Liver (tissue), 9 donors: Measurements from ENCODE around the gene OSBPL9. TPM values are rescaled to one million over a fixed set of nuclear protein-coding genes. Genes with fewer than 3 reads are reported as not detected.

Experiments
- DNase-seq: peaks from one replicate; pipeline ENCODE4 v3.0.0-alpha.2; 2017; ENCODE audit warnings: low spot score
- H3K27ac ChIP-seq, 2 donors: one replicate each; pipeline ENCODE4 v1.7.0; 2013; ENCODE audit warnings: inconsistent platforms in 2 of 2, low read length in 2 of 2, control low read depth in 1 of 2, low read depth in 1 of 2, mild to moderate bottlenecking in 1 of 2
- H3K27me3 ChIP-seq, 4 donors: one replicate each; pipeline versions ENCODE4 v1.6.1 to v1.7.0; 2013; ENCODE audit warnings: low read length in 3 of 4, inconsistent platforms in 1 of 4, mild to moderate bottlenecking in 1 of 4, moderate library complexity in 1 of 4; ENCODE audit not compliant: control insufficient read depth in 4 of 4, insufficient read depth in 4 of 4
- H3K36me3 ChIP-seq, 4 donors: one replicate each; pipeline versions ENCODE4 v1.6.1 to v1.7.0; 2013; ENCODE audit warnings: low read length in 3 of 4, mild to moderate bottlenecking in 3 of 4, low read depth in 1 of 4, moderate library complexity in 1 of 4; ENCODE audit not compliant: control insufficient read depth in 4 of 4, insufficient read depth in 3 of 4
- H3K4me1 ChIP-seq, 4 donors: one replicate each; pipeline versions ENCODE4 v1.6.1 to v1.7.0; 2013; ENCODE audit warnings: low read length in 3 of 4, mild to moderate bottlenecking in 3 of 4, moderate library complexity in 1 of 4; ENCODE audit not compliant: control insufficient read depth in 4 of 4, insufficient read depth in 4 of 4
- H3K4me3 ChIP-seq, 3 donors: one replicate each; pipeline versions ENCODE4 v1.6.1 to v1.7.0; 2013; ENCODE audit warnings: low read length in 3 of 3, control low read depth in 1 of 3, low read depth in 1 of 3, mild to moderate bottlenecking in 1 of 3
- H3K9ac ChIP-seq, 2 donors: one replicate each; pipeline ENCODE4 v1.7.0; 2013; ENCODE audit warnings: low read length in 2 of 2, mild to moderate bottlenecking in 2 of 2, moderate library complexity in 2 of 2, control low read depth in 1 of 2, low read depth in 1 of 2
- H3K9me3 ChIP-seq, 4 donors: one replicate each; pipeline versions ENCODE4 v1.6.1 to v1.7.0; 2013; ENCODE audit warnings: low read length in 3 of 4; ENCODE audit not compliant: control insufficient read depth in 4 of 4
- ATF3 ChIP-seq: IDR thresholded peaks from 2 replicates; pipeline ENCODE4 v1.6.1; 2016; ENCODE audit warnings: antibody characterized with exemption
- EGR1 ChIP-seq, 2 donors: IDR thresholded peaks; 2 replicates each; pipeline ENCODE4 v1.6.1; 2016 to 2018; ENCODE audit warnings: antibody characterized with exemption in 2 of 2, low read depth in 2 of 2
- FOXA1 ChIP-seq: IDR thresholded peaks from 2 replicates; pipeline ENCODE4 v1.6.1; 2016; ENCODE audit warnings: antibody characterized with exemption
- FOXA2 ChIP-seq: IDR thresholded peaks from 2 replicates; pipeline ENCODE4 v1.6.1; 2016; ENCODE audit warnings: antibody characterized with exemption
- GABPA ChIP-seq, 2 donors: IDR thresholded peaks in 1 of 2; conservative IDR thresholded peaks in 1 of 2; 2 replicates each; pipeline ENCODE4 v1.6.1; 2016; ENCODE audit warnings: antibody characterized with exemption in 2 of 2, mild to moderate bottlenecking in 1 of 2, moderate library complexity in 1 of 2
- HNF4A ChIP-seq, 2 donors: conservative IDR thresholded peaks; 2 replicates each; pipeline ENCODE4 v1.6.1; 2016; ENCODE audit warnings: antibody characterized with exemption in 2 of 2, mild to moderate bottlenecking in 2 of 2
- HNF4G ChIP-seq: IDR thresholded peaks from 2 replicates; pipeline ENCODE4 v1.6.1; 2016; ENCODE audit warnings: antibody characterized with exemption
- JUND ChIP-seq, 2 donors: IDR thresholded peaks; 2 replicates each; pipeline ENCODE4 v1.6.1; 2016; ENCODE audit warnings: antibody characterized with exemption in 2 of 2
- NR2F2 ChIP-seq: IDR thresholded peaks from 2 replicates; pipeline ENCODE4 v1.6.1; 2016; ENCODE audit warnings: antibody characterized with exemption
- RAD21 ChIP-seq, 2 donors: IDR thresholded peaks; 2 replicates each; pipeline ENCODE4 v1.6.1; 2016; ENCODE audit warnings: antibody characterized with exemption in 2 of 2, mild to moderate bottlenecking in 2 of 2
- RXRA ChIP-seq, 2 donors: IDR thresholded peaks; 2 replicates each; pipeline ENCODE4 v1.6.1; 2017 to 2018; ENCODE audit warnings: antibody characterized with exemption in 2 of 2, mild to moderate bottlenecking in 1 of 2
- SP1 ChIP-seq: IDR thresholded peaks from 2 replicates; pipeline ENCODE4 v1.6.1; 2018; ENCODE audit warnings: antibody characterized with exemption, mild to moderate bottlenecking
- TAF1 ChIP-seq: conservative IDR thresholded peaks from 2 replicates; pipeline ENCODE4 v1.6.1; 2016; ENCODE audit warnings: antibody characterized with exemption, mild to moderate bottlenecking
- YY1 ChIP-seq: IDR thresholded peaks from 2 replicates; pipeline ENCODE4 v1.6.1; 2016; ENCODE audit warnings: antibody characterized with exemption, mild to moderate bottlenecking
- ZBTB33 ChIP-seq: IDR thresholded peaks from 2 replicates; pipeline ENCODE4 v1.6.1; 2016; ENCODE audit warnings: antibody characterized with exemption
- WGBS: extraction: QIAGEN DNeasy Blood & Tissue Kit; methylation state at CpG from one replicate; pipeline ENCODE4 v1.1.7; 2013; 5-methylcytosine and 5-hydroxymethylcytosine counted together
- polyA plus RNA-seq, 2 donors: library from polyadenylated mRNA; stranded (reverse) in 1 of 2; unstranded in 1 of 2; fragments of 200-250 nt in 1 of 2; fragments of >200 nt in 1 of 2; fragmentation: Nextera tagmentation in 1 of 2; extraction: Ambion mirVana in 1 of 2; gene quantifications; one replicate each; pipeline versions ENCODE4 v1.2.1 to v1.2.3, GENCODE V29; 2013 to 2015
- total RNA-seq, 2 donors: library from RNA; depleted of rRNA; stranded (reverse); fragments of >200 nt; gene quantifications; one replicate each; pipeline ENCODE4 v1.2.3, GENCODE V29; 2014
- TF ChIP-seq, protein P1 (sequence below): fragments of 150-350 bp; IDR thresholded peaks from 2 replicates; pipeline ENCODE4 v1.5.1; 2017; ENCODE audit warnings: improper control_type of control experiment, low read depth, low read length; ENCODE audit not compliant: missing input control
- TF ChIP-seq, protein P2 (sequence below): IDR thresholded peaks from 2 replicates; pipeline ENCODE4 v1.6.1; 2016; ENCODE audit warnings: antibody characterized with exemption
- TF ChIP-seq, protein P3 (sequence below): IDR thresholded peaks from 2 replicates; pipeline ENCODE4 v1.6.1; 2016; ENCODE audit warnings: antibody characterized with exemption, mild to moderate bottlenecking
- donor health status: healthy.
- donor health status: healthy.
- donor health status: healthy.
- donor health status: healthy.
- donor health status: healthy.

The OSBPL9 gene
- total and polyA plus RNA-seq, 4 donors = 52.1 to 129 (median 60.4) TPM

- Histone ChIP-seq H3K27ac (no peak overlapping the region), H3K9ac (no peak overlapping the region), H3K27me3 (no peaks in the 10 kb centered on the region), H3K36me3 (no peaks in the 10 kb centered on the region), H3K9me3 (no peaks in the 10 kb centered on the region), H3K4me3 (no peak overlapping the region), H3K4me1 (peaks cover 4 to 8% (median 5%) of the 10 kb centered on the region in 4 donors)
- no peak for DNase-seq
- TF ChIP-seq FOXA1 = no peak
- no peak for TF ChIP-seq TAF1
- no peak for TF ChIP-seq RAD21 (IDR thresholded peaks at IDR 0.05)
- TF ChIP-seq SP1 = no peak
- TF ChIP-seq YY1 = no peak
- no peak for TF ChIP-seq ZBTB33
- TF ChIP-seq, protein P1, sequence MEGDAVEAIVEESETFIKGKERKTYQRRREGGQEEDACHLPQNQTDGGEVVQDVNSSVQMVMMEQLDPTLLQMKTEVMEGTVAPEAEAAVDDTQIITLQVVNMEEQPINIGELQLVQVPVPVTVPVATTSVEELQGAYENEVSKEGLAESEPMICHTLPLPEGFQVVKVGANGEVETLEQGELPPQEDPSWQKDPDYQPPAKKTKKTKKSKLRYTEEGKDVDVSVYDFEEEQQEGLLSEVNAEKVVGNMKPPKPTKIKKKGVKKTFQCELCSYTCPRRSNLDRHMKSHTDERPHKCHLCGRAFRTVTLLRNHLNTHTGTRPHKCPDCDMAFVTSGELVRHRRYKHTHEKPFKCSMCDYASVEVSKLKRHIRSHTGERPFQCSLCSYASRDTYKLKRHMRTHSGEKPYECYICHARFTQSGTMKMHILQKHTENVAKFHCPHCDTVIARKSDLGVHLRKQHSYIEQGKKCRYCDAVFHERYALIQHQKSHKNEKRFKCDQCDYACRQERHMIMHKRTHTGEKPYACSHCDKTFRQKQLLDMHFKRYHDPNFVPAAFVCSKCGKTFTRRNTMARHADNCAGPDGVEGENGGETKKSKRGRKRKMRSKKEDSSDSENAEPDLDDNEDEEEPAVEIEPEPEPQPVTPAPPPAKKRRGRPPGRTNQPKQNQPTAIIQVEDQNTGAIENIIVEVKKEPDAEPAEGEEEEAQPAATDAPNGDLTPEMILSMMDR = no peak
- no peak for TF ChIP-seq RXRA (IDR thresholded peaks at IDR 0.05)
- no peak for TF ChIP-seq NR2F2
- TF ChIP-seq HNF4A (conservative IDR thresholded peaks at IDR 0.05) = no peak
- no peak for TF ChIP-seq FOXA2
- TF ChIP-seq, protein P2, sequence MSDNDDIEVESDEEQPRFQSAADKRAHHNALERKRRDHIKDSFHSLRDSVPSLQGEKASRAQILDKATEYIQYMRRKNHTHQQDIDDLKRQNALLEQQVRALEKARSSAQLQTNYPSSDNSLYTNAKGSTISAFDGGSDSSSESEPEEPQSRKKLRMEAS = no peak
- no peak for TF ChIP-seq HNF4G
- TF ChIP-seq GABPA (IDR thresholded peaks at IDR 0.05 in 1 of 2, conservative IDR thresholded peaks at IDR 0.05 in 1 of 2) = no peak
- no peak for TF ChIP-seq JUND (IDR thresholded peaks at IDR 0.05)
- TF ChIP-seq ATF3 = no peak
- TF ChIP-seq EGR1 (IDR thresholded peaks at IDR 0.05; ENCODE audit: low read depth in 2 of 2) = no peak
- TF ChIP-seq, protein P3, sequence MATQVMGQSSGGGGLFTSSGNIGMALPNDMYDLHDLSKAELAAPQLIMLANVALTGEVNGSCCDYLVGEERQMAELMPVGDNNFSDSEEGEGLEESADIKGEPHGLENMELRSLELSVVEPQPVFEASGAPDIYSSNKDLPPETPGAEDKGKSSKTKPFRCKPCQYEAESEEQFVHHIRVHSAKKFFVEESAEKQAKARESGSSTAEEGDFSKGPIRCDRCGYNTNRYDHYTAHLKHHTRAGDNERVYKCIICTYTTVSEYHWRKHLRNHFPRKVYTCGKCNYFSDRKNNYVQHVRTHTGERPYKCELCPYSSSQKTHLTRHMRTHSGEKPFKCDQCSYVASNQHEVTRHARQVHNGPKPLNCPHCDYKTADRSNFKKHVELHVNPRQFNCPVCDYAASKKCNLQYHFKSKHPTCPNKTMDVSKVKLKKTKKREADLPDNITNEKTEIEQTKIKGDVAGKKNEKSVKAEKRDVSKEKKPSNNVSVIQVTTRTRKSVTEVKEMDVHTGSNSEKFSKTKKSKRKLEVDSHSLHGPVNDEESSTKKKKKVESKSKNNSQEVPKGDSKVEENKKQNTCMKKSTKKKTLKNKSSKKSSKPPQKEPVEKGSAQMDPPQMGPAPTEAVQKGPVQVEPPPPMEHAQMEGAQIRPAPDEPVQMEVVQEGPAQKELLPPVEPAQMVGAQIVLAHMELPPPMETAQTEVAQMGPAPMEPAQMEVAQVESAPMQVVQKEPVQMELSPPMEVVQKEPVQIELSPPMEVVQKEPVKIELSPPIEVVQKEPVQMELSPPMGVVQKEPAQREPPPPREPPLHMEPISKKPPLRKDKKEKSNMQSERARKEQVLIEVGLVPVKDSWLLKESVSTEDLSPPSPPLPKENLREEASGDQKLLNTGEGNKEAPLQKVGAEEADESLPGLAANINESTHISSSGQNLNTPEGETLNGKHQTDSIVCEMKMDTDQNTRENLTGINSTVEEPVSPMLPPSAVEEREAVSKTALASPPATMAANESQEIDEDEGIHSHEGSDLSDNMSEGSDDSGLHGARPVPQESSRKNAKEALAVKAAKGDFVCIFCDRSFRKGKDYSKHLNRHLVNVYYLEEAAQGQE = no peak
- 96% methylated on average over 1 of the region's 1 CpG for WGBS
Measured at GRCh38 chr1:51631747-51632146, 14.9 kb downstream of the OSBPL9 start.
